ENCODE results near the gene NAA35. TPM values are rescaled to one million over a fixed set of nuclear protein-coding genes. Genes with fewer than 3 reads are reported as not detected.

Gene NAA35
- total and polyA plus RNA-seq, 7 experiments from 2014 or later, result 14.4 to 28.6 (median 23.4) TPM

DNA sequence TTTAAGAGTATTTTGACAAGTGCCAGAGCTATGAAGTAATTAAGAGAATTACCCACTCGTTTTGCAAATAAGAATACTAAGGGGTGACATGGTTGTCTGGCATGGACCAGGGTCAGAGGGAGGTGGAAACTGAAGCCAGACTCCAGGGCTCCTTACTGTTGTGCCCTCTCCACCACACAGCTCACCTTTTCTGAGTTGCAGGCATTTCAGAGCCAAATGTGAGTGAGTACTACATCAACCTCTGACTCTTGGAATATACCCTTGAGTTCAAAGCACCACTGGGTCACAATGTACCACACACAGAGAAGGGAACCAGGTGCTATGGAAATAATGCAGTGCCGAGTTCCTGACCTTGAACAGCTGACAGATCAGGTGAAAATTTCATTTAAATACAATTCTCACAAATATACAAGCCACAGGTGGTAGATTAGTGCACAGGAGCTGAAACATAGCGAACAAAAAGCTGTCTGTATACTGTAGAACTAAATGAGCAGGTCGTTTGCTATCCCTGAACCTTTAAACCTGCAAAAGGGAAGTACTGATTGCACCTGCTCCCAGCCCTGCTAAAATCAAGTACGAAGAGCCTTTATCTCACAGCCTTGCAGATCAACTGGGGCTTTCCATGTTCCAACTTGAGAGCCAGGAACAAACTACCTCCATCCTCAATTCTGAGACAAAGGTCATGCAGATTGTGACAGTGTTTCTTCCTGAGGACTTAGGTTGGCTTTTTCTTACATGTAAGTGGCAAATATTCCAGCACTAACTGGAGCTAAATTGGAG, 101.4 kb downstream of the NAA35 start:
- Mint-ChIP-seq H3K27me3 (peaks cover 0 to 4% (median 0%) of the 10 kb centered on the region in 5 donors), H3K36me3 (no peaks in the 10 kb centered on the region), H3K4me3 (no peak overlapping the region), H3K27ac (no peak overlapping the region), H3K9me3 (peaks cover 0 to 25% (median 0%) of the 10 kb centered on the region in 11 donors), H3K4me1 (no peaks in the 10 kb centered on the region)
- Histone ChIP-seq H3K27me3 (ENCODE audit: control insufficient read depth in 2 of 2, insufficient read depth in 2 of 2, low read length in 2 of 2) (no peaks in the 10 kb centered on the region), H3K9me3 (ENCODE audit: control insufficient read depth in 2 of 3, low read length in 3 of 3) (no peaks in the 10 kb centered on the region), H3K4me3 (ENCODE audit: low read length) (no peak overlapping the region), H3K36me3 (ENCODE audit: control insufficient read depth in 2 of 3, insufficient read depth in 3 of 3, low read length in 3 of 3) (no peaks in the 10 kb centered on the region), H3K27ac (ENCODE audit: low read depth, low read length) (no peak overlapping the region), H3K4me1 (ENCODE audit: control insufficient read depth in 2 of 2, insufficient read depth in 2 of 2, low read length in 2 of 2) (no peaks in the 10 kb centered on the region)
- intact Hi-C loops (cut with micrococcal nuclease), result no loop called here
- DNase-seq (no peak), ATAC-seq (no peak)
- CTCF ChIA-PET, result no interaction called here
- POLR2A ChIA-PET, result no interaction called here

DNA sequence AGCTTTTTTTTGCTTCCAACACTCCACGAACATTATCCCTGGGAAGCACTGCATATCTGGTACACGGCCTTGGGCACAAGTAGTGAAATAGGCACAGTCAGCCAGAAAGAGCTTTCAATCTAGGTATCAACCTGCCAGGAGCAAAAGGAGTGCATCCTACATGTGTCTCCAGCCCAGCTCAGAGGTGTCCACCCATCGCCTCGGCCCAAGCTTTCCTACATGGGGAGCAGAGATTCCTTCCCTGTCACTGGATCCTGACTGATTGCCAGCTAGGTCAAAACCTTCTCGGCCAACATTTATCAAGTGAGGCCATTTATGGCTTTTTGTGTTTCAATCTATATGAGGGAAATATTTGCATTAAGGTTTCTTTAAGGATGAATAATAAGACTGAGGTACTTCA, 102.6 kb downstream of the NAA35 start:
- Mint-ChIP-seq H3K9me3 (peaks cover 0 to 16% (median 0%) of the 10 kb centered on the region in 11 donors), H3K36me3 (no peaks in the 10 kb centered on the region), H3K27me3 (peaks cover 0 to 4% (median 0%) of the 10 kb centered on the region in 5 donors), H3K4me3 (no peak overlapping the region), H3K4me1 (no peaks in the 10 kb centered on the region), H3K27ac (no peak overlapping the region)
- ATAC-seq (no peak), DNase-seq (no peak)
- no peak overlapping the region for H3K4me3 ChIP-seq (ENCODE audit: low read length)
- intact Hi-C loops (cut with micrococcal nuclease), result no loop called here
- H3K4me1 ChIP-seq (ENCODE audit: control insufficient read depth in 2 of 2, insufficient read depth in 2 of 2, low read length in 2 of 2), result no peaks in the 10 kb centered on the region
- no peaks in the 10 kb centered on the region for H3K9me3 ChIP-seq (ENCODE audit: control insufficient read depth in 2 of 3, low read length in 3 of 3)
- POLR2A ChIA-PET, result no interaction called here
- no peaks in the 10 kb centered on the region for H3K36me3 ChIP-seq (ENCODE audit: control insufficient read depth in 2 of 3, insufficient read depth in 3 of 3, low read length in 3 of 3)
- no peak overlapping the region for H3K27ac ChIP-seq (ENCODE audit: low read depth, low read length)
- no peaks in the 10 kb centered on the region for H3K27me3 ChIP-seq (ENCODE audit: control insufficient read depth in 2 of 2, insufficient read depth in 2 of 2, low read length in 2 of 2)
- CTCF ChIA-PET, result no interaction called here

DNA sequence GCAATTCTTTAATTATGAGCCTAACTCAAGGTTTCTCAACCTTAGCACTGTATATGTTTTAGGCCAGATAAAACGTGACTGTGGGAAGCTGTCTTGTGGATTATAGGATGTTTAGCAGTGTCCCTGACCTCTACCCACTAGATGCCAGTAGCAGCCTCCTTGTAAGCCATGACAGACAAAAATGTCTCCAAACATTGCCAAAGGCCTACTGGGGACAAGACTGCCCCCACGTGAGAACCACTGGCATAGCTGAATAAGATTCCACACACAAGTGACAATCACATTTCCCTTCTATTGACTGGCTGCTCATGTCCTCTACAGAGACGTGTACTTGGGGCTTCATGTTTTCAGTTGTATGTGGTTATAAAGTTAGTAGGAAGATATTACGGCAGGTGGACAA, 103.1 kb downstream of the NAA35 start:
- ChIA-PET CTCF (no interaction called here), POLR2A (no interaction called here)
- no peak overlapping the region for H3K4me3 Mint-ChIP-seq
- no peak overlapping the region for H3K27ac Mint-ChIP-seq
- no peaks in the 10 kb centered on the region for H3K4me1 Mint-ChIP-seq
- H3K9me3 Mint-ChIP-seq, result peaks cover 0 to 11% (median 0%) of the 10 kb centered on the region in 11 donors
- no peak overlapping the region for H3K4me3 ChIP-seq (ENCODE audit: low read length)
- ATAC-seq (no peak), DNase-seq (no peak)
- intact Hi-C loops (cut with micrococcal nuclease), result no loop called here
- H3K9me3 ChIP-seq (ENCODE audit: control insufficient read depth in 2 of 3, low read length in 3 of 3), result no peaks in the 10 kb centered on the region
- H3K36me3 ChIP-seq (ENCODE audit: control insufficient read depth in 2 of 3, insufficient read depth in 3 of 3, low read length in 3 of 3), result no peaks in the 10 kb centered on the region
- no peaks in the 10 kb centered on the region for H3K36me3 Mint-ChIP-seq
- peaks cover 0 to 4% (median 0%) of the 10 kb centered on the region in 5 donors for H3K27me3 Mint-ChIP-seq
- no peaks in the 10 kb centered on the region for H3K4me1 ChIP-seq (ENCODE audit: control insufficient read depth in 2 of 2, insufficient read depth in 2 of 2, low read length in 2 of 2)
- H3K27ac ChIP-seq (ENCODE audit: low read depth, low read length), result no peak overlapping the region
- H3K27me3 ChIP-seq (ENCODE audit: control insufficient read depth in 2 of 2, insufficient read depth in 2 of 2, low read length in 2 of 2), result no peaks in the 10 kb centered on the region

DNA sequence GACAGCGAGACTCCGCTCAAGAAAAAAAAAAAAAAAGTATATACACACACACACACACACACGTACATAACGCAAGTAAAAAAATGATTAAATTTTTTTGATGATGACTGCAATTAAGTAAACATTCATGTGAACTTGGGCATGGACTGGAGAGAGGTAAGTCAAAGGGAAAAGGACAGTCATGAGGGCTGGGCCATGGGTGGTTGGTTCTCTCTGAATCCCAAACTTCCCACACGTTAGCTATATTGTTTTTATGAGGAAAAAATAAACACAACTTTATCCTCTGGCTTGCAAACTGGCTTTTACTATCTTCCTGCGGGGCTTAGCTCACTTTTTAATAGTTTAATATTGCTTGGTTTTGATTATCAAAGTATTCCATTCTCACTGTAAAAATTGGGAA, 104.7 kb downstream of the NAA35 start:
- CTCF ChIA-PET, result no interaction called here
- Histone ChIP-seq H3K36me3 (ENCODE audit: control insufficient read depth in 2 of 3, insufficient read depth in 3 of 3, low read length in 3 of 3) (no peaks in the 10 kb centered on the region), H3K27ac (ENCODE audit: low read depth, low read length) (no peak overlapping the region), H3K4me3 (ENCODE audit: low read length) (no peak overlapping the region), H3K4me1 (ENCODE audit: control insufficient read depth in 2 of 2, insufficient read depth in 2 of 2, low read length in 2 of 2) (no peaks in the 10 kb centered on the region), H3K9me3 (ENCODE audit: control insufficient read depth in 2 of 3, low read length in 3 of 3) (no peaks in the 10 kb centered on the region), H3K27me3 (ENCODE audit: control insufficient read depth in 2 of 2, insufficient read depth in 2 of 2, low read length in 2 of 2) (no peaks in the 10 kb centered on the region)
- Mint-ChIP-seq H3K9me3 (peaks cover 0 to 5% (median 0%) of the 10 kb centered on the region in 11 donors), H3K4me1 (no peaks in the 10 kb centered on the region), H3K36me3 (no peaks in the 10 kb centered on the region), H3K27me3 (peaks cover 0 to 2% (median 0%) of the 10 kb centered on the region in 5 donors), H3K27ac (no peak overlapping the region), H3K4me3 (no peak overlapping the region)
- intact Hi-C loops (cut with micrococcal nuclease), result no loop called here
- ATAC-seq, result no peak
- POLR2A ChIA-PET, result no interaction called here
- no peak for DNase-seq

DNA sequence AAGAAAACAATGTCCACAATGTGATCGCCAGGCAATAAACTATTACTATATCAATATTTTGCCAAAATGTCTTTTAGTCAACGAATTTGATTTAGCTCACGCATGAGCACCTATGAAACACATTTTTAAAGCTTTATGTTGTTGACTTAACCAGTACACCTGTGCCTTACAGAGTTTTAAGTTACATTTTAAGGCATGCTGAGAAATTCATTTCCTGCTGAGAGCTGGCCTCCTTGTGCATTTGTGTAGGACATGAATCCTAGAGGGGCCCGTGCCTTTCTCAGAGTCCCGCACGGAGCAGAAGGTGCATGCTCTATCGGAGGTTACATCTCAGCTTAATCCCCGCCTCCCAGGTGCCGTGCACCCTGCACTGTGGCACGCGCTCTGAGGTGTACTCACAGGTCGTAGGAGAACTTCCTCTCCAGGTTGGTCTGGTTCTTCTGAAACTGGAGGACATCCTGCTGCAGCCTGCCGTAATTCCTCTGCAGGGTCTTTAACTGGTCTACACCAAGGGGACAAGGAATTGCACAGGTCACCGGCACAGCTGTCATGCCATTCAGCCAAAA, 105.2 kb downstream of the NAA35 start:
- H3K4me1 ChIP-seq (ENCODE audit: control insufficient read depth in 2 of 2, insufficient read depth in 2 of 2, low read length in 2 of 2), result no peaks in the 10 kb centered on the region
- no peaks in the 10 kb centered on the region for H3K9me3 ChIP-seq (ENCODE audit: control insufficient read depth in 2 of 3, low read length in 3 of 3)
- no peak for ATAC-seq
- DNase-seq, result no peak
- POLR2A ChIA-PET, result no interaction called here
- intact Hi-C loops (cut with micrococcal nuclease), result no loop called here
- H3K36me3 ChIP-seq (ENCODE audit: control insufficient read depth in 2 of 3, insufficient read depth in 3 of 3, low read length in 3 of 3), result no peaks in the 10 kb centered on the region
- no peak overlapping the region for H3K4me3 ChIP-seq (ENCODE audit: low read length)
- H3K27me3 ChIP-seq (ENCODE audit: control insufficient read depth in 2 of 2, insufficient read depth in 2 of 2, low read length in 2 of 2), result no peaks in the 10 kb centered on the region
- no peak overlapping the region for H3K27ac Mint-ChIP-seq
- H3K4me1 Mint-ChIP-seq, result no peaks in the 10 kb centered on the region
- H3K4me3 Mint-ChIP-seq, result no peak overlapping the region
- CTCF ChIA-PET, result no interaction called here
- H3K36me3 Mint-ChIP-seq, result no peaks in the 10 kb centered on the region
- H3K9me3 Mint-ChIP-seq, result peaks cover 0 to 3% (median 0%) of the 10 kb centered on the region in 11 donors
- peaks cover 0 to 5% (median 0%) of the 10 kb centered on the region in 5 donors for H3K27me3 Mint-ChIP-seq
- no peak overlapping the region for H3K27ac ChIP-seq (ENCODE audit: low read depth, low read length)

DNA sequence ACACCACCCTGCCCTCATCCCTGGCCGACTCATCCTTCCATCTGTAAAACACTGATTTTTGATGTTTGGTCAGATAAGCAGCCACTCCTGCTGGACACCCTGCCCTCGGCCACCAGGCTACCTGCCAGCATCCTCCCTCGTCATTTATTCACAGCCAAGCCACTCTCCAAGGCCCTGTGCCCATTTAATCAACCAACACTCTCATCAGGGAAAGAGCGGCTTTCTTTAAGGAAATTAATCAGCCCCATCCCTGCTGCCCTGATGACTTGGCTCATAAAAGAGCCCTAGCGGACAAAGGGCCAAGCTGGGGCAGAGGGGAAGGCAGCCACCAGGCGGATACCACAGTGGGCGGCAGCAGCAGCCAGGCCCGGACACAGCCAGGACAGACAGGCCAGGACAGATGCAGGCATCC, 106.0 kb downstream of the NAA35 start:
- no peaks in the 10 kb centered on the region for H3K4me1 ChIP-seq (ENCODE audit: control insufficient read depth in 2 of 2, insufficient read depth in 2 of 2, low read length in 2 of 2)
- Mint-ChIP-seq H3K27ac (no peak overlapping the region), H3K27me3 (peaks cover 0 to 8% (median 4%) of the 10 kb centered on the region in 5 donors), H3K4me3 (no peak overlapping the region), H3K4me1 (no peaks in the 10 kb centered on the region), H3K36me3 (no peaks in the 10 kb centered on the region), H3K9me3 (peaks cover 0 to 3% (median 0%) of the 10 kb centered on the region in 11 donors)
- no peaks in the 10 kb centered on the region for H3K27me3 ChIP-seq (ENCODE audit: control insufficient read depth in 2 of 2, insufficient read depth in 2 of 2, low read length in 2 of 2)
- ChIA-PET POLR2A (no interaction called here), CTCF (no interaction called here)
- H3K4me3 ChIP-seq (ENCODE audit: low read length), result no peak overlapping the region
- no peaks in the 10 kb centered on the region for H3K9me3 ChIP-seq (ENCODE audit: control insufficient read depth in 2 of 3, low read length in 3 of 3)
- DNase-seq (no peak), ATAC-seq (no peak)
- H3K27ac ChIP-seq (ENCODE audit: low read depth, low read length), result no peak overlapping the region
- intact Hi-C loops (cut with micrococcal nuclease), result no loop called here
- H3K36me3 ChIP-seq (ENCODE audit: control insufficient read depth in 2 of 3, insufficient read depth in 3 of 3, low read length in 3 of 3), result no peaks in the 10 kb centered on the region

DNA sequence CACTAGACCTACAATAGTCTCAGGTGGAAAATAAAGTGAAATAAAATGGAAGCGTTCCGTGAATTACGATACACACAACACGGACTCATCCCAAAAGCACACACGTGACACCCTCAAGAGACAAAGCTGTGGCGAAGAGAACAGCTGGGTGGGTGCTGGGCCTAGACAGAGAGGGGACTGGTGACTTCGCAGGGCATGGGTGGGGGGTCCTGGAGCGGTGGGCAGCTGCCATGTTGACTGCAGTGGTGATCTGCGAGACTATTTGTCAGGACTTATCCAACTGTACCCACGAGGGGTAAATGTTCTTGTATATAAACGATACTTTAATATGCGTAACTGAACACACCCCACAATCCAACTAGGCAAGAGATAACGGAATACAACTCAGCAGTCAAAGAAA, 106.4 kb downstream of the NAA35 start:
- no peaks in the 10 kb centered on the region for H3K9me3 ChIP-seq (ENCODE audit: control insufficient read depth in 2 of 3, low read length in 3 of 3)
- Mint-ChIP-seq H3K4me3 (no peak overlapping the region), H3K27ac (no peak overlapping the region), H3K4me1 (no peaks in the 10 kb centered on the region), H3K9me3 (peaks cover 0 to 3% (median 0%) of the 10 kb centered on the region in 11 donors), H3K27me3 (peaks cover 0 to 11% (median 4%) of the 10 kb centered on the region in 5 donors), H3K36me3 (no peaks in the 10 kb centered on the region)
- H3K27ac ChIP-seq (ENCODE audit: low read depth, low read length), result no peak overlapping the region
- no peaks in the 10 kb centered on the region for H3K27me3 ChIP-seq (ENCODE audit: control insufficient read depth in 2 of 2, insufficient read depth in 2 of 2, low read length in 2 of 2)
- ChIA-PET POLR2A (no interaction called here), CTCF (no interaction called here)
- DNase-seq (no peak), ATAC-seq (no peak)
- intact Hi-C loops (cut with micrococcal nuclease), result no loop called here
- no peaks in the 10 kb centered on the region for H3K36me3 ChIP-seq (ENCODE audit: control insufficient read depth in 2 of 3, insufficient read depth in 3 of 3, low read length in 3 of 3)
- no peak overlapping the region for H3K4me3 ChIP-seq (ENCODE audit: low read length)
- no peaks in the 10 kb centered on the region for H3K4me1 ChIP-seq (ENCODE audit: control insufficient read depth in 2 of 2, insufficient read depth in 2 of 2, low read length in 2 of 2)
